ENCODE results near the gene MPV17L2.

GRCh38 chr19:18197306-18197705 lies 4.3 kb downstream of the MPV17L2 start:
- TF ChIP-seq CTCF (conservative IDR thresholded peaks at IDR 0.05) (no peak), ZFX (IDR thresholded peaks at IDR 0.05) (no peak)

Data from C4-2B (cell line).